Activated naive CD8-positive, alpha-beta T cell treated with anti-CD3 and anti-CD28 coated beads, Interleukin-2, amount 50 U/mL, for 24 hours (primary cell): Measurements from ENCODE around the gene TYROBP.
"Not testable (repeated sequence)": the region's sequence is repeated elsewhere in the genome, so short reads cannot be mapped to it uniquely, and the experiment has no call there.

Experiments used
- ATAC-seq: fragments of 150-1000 bp; cut with Tn5 transposase; one replicate; pipeline ENCODE4 v1.10.0; 2021
- DNase-seq: peaks from one replicate; pipeline ENCODE4 v3.0.0; 2021
- H3K27ac Mint-ChIP-seq: one replicate; pipeline ENCODE4 v1.8.0; 2021; ENCODE audit warnings: mild to moderate bottlenecking, mixed read lengths
- H3K27me3 Mint-ChIP-seq: one replicate; pipeline ENCODE4 v1.8.0; 2021; ENCODE audit warnings: mixed read lengths
- H3K36me3 Mint-ChIP-seq: one replicate; pipeline ENCODE4 v1.8.0; 2021; ENCODE audit warnings: low read depth, mixed read lengths
- H3K4me1 Mint-ChIP-seq: one replicate; pipeline ENCODE4 v1.8.0; 2021; ENCODE audit warnings: mixed read lengths
- H3K4me3 Mint-ChIP-seq: one replicate; pipeline ENCODE4 v1.8.0; 2021; ENCODE audit warnings: mild to moderate bottlenecking, moderate library complexity, mixed read lengths
- H3K9me3 Mint-ChIP-seq: one replicate; pipeline ENCODE4 v1.8.0; 2021; ENCODE audit warnings: mixed read lengths

TYROBP gene

DNA sequence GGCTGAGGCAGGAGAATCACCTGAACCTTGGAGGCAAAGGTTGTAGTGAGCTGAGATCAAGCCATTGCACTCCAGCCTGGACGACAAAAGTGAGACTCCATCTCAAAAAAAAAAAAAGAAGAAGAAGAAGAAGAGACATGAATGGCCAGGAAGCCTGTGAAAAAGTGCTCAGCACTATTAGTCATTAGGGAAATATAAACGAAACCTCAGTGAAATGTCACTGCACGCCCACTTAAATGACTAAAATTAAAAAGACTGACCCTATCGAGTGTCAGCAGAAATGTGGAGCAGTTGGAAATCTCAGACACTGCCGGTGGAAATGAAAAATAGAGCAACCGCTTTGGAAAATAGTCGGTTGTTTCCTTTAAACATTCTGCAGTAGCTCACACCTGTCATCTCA lies 5.5 kb upstream of the TYROBP start:
- no peaks in the 10 kb centered on the region for H3K9me3 Mint-ChIP-seq
- peak overlapping the region; percentile 26 for H3K4me3 Mint-ChIP-seq
- no peaks in the 10 kb centered on the region for H3K27me3 Mint-ChIP-seq
- peaks cover 44% of the 10 kb centered on the region for H3K4me1 Mint-ChIP-seq
- ATAC-seq: peak; percentile 56
- DNase-seq: no peak
- H3K27ac Mint-ChIP-seq: peak overlapping the region; percentile 80
- no peaks in the 10 kb centered on the region for H3K36me3 Mint-ChIP-seq

DNA sequence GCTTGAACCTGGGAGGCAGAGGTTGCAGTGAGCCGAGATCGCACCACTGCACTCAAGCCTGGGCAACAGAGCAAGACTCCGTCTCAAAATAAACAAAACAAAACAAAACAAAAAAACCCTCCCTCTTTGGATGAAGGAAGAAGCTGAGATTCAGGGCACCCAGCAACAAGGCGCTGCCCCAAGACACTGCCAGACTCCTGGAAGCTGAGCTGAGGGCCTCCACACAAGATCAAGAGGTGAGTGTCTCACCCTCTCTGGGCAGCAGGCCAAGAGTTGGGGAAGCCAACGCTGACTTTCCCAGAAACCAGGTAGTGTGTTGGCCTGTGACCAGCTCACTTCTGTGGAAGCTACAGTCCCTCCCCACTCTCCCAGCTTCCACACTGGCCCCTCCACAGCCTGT lies 3.7 kb upstream of the TYROBP start:
- peak; percentile 34 for DNase-seq
- Mint-ChIP-seq H3K27me3 (no peaks in the 10 kb centered on the region), H3K27ac (no peak overlapping the region), H3K36me3 (no peaks in the 10 kb centered on the region), H3K4me1 (peaks cover 48% of the 10 kb centered on the region), H3K4me3 (no peak overlapping the region), H3K9me3 (no peaks in the 10 kb centered on the region)
- no peak for ATAC-seq

DNA sequence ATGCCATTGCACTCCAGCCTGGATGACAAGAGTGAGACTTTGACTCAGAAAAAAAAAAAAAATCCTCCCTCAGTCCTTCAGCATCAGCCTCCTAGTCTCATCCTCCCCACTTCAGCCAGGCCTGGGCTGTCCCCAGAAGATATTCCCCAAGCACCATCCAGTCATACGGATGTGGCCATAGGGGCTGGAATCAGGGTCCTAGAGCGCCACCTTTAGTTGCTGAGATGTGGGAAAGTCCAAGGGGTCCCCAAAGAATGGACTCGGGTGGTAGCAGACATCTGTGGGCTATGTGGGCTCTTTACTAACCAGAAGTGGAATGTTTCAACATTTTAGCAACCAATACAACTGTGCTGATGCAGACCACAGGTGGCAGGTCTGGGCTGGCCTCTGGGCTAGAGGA lies 3.1 kb upstream of the TYROBP start:
- ATAC-seq (no peak), DNase-seq (no peak)
- Mint-ChIP-seq H3K4me3 (no peak overlapping the region), H3K36me3 (no peaks in the 10 kb centered on the region), H3K9me3 (no peaks in the 10 kb centered on the region), H3K4me1 (peaks cover 51% of the 10 kb centered on the region), H3K27ac (no peak overlapping the region), H3K27me3 (no peaks in the 10 kb centered on the region)

DNA sequence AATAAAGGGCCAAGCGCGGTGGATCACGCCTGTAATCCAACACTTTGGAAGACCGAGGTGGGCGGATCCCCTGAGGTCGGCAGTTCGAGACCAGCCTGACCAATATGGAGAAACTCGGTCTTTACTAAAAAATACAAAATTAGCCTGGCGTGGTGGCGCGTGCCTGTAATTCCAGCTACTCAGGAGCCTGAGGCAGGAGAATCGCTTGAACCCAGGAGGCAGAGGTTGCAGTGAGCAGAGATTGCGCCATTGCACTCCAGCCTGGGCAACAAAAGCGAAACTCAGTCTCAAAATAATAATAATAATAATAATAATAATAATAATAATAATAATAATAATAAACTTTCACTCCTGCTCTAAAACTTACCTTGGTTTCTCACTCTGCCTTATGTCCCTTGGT lies 2.3 kb upstream of the TYROBP start:
- H3K36me3 Mint-ChIP-seq, H3K4me3 Mint-ChIP-seq, ATAC-seq, H3K27me3 Mint-ChIP-seq, H3K9me3 Mint-ChIP-seq, H3K27ac Mint-ChIP-seq, DNase-seq: not testable (repeated sequence)
- peaks cover 53% of the 10 kb centered on the region for H3K4me1 Mint-ChIP-seq

DNA sequence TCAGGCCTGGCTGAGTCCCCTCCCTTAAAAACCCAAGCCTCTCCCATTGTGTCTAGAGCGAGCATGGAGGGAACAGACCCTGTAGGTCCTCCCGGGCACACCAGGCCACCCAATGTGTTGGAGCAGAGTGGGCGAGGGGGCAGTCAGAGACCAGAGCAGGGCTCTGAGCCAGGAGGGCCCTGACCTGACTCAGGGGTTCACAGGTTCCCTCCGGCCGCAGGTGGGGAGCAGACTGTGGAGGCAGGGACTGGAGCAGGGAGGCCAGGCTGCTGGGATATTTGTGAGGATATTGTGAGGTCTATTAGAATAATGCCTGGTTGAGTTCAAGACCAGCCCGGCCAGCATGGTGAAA lies 1.6 kb upstream of the TYROBP start:
- Mint-ChIP-seq H3K4me3 (no peak overlapping the region), H3K9me3 (no peaks in the 10 kb centered on the region), H3K36me3 (no peaks in the 10 kb centered on the region), H3K27ac (peak overlapping the region; percentile 69), H3K4me1 (peaks cover 55% of the 10 kb centered on the region), H3K27me3 (no peaks in the 10 kb centered on the region)
- ATAC-seq (no peak), DNase-seq (no peak)

DNA sequence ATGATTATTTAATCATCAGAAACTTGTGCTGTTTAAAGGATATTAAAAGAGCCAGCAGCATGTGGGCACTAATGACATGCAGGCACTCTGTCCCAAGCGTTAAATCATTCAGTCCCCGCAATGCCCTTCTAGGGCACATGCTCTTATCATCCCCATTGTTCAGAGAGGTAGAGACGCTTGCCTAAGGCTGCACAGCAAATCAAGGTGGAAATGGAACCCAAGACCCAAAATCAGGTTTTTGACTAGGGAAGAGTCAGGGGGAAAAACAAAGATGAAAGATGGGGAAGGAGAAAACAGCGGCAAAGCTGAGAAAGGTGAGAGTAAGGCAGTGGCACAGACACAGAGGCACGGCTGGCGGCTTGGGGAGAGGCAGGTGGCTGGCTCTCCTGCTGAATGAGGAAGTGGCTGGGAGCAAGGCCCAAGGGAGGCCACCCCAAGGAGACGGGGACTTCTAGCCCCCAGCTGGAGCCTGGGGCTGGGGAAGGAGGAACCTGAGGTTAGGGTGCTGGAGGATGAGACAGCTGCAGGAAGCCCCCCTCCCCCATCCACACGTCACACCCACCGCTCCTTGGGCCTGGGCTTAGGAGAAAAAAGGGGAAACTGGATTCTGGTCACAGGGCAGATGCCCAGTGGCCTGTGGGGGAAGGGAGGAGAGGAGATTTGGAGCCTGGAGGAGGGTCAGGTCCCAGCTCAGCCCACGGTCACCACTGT lies 1.0 kb upstream of the TYROBP start:
- Mint-ChIP-seq H3K27ac (peak overlapping the region; percentile 69), H3K36me3 (no peaks in the 10 kb centered on the region), H3K4me3 (peak overlapping the region; percentile 7)

GRCh38 chr19:35907377-35907745 lies 734 bp downstream of the TYROBP start:
- H3K4me3 Mint-ChIP-seq: peak overlapping the region; percentile 36

More for the DNA sequence above, 1.0 kb upstream of the TYROBP start:
- Mint-ChIP-seq H3K9me3 (no peaks in the 10 kb centered on the region), H3K27me3 (no peaks in the 10 kb centered on the region), H3K4me1 (peaks cover 57% of the 10 kb centered on the region)
- peak; percentile 52 for DNase-seq
- peak; percentile 37 for ATAC-seq

GRCh38 chr19:35905178-35905727 lies 2.8 kb downstream of the TYROBP start:
- H3K36me3 Mint-ChIP-seq: peaks cover 4% of the 10 kb centered on the region
- peaks cover 67% of the 10 kb centered on the region for H3K4me1 Mint-ChIP-seq
- no peak overlapping the region for H3K4me3 Mint-ChIP-seq
- H3K9me3 Mint-ChIP-seq: no peaks in the 10 kb centered on the region
- peak overlapping the region; percentile 64 for H3K27ac Mint-ChIP-seq
- DNase-seq: no peak
- H3K27me3 Mint-ChIP-seq: no peaks in the 10 kb centered on the region
- no peak for ATAC-seq

More at GRCh38 chr19:35907377-35907745, 734 bp downstream of the TYROBP start:
- H3K27ac Mint-ChIP-seq: no peak overlapping the region
- no peak for DNase-seq
- H3K27me3 Mint-ChIP-seq: no peaks in the 10 kb centered on the region
- H3K4me1 Mint-ChIP-seq: peaks cover 62% of the 10 kb centered on the region
- peaks cover 4% of the 10 kb centered on the region for H3K36me3 Mint-ChIP-seq
- H3K9me3 Mint-ChIP-seq: no peaks in the 10 kb centered on the region
- ATAC-seq: no peak

DNA sequence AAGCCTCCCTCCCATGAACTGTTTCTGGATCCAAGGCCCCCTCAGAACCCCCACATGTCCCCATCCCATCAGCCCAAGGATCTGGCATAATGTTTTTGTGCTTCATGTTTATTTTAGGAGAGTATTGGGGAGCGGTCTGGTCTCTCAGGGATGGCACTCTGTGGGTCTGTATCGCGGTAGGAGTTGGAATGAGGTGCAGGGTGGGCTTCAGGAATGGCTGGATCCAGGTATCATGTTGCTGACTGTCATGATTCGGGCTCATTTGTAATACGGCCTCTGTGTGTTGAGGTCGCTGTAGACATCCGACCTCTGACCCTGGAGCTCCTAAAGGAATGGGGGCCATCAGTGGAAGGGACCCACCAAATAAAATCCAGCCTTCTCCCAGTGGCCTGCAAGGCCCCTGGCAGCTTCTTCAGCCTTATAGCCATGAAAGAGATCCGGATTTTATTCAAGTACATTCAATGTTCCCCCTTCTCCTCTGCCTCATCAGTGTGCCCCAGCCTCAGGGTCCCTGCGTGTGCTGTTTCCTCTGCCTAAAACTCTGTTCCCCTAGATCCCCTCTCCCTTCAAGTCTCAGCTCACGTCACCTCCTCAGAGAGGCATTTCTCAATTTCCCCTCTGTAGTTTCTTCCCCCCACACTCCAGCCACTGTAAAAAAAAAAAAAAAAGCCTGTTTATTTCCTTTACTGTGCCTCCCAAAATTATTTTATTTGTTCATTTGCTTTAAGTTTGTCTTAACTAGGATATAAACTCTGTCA lies 3.6 kb downstream of the TYROBP start:
- peak overlapping the region; percentile 64 for H3K27ac Mint-ChIP-seq
- H3K4me1 Mint-ChIP-seq: peaks cover 64% of the 10 kb centered on the region
- peaks cover 5% of the 10 kb centered on the region for H3K36me3 Mint-ChIP-seq
- H3K27me3 Mint-ChIP-seq: no peaks in the 10 kb centered on the region
- no peaks in the 10 kb centered on the region for H3K9me3 Mint-ChIP-seq
- no peak for DNase-seq
- no peak for ATAC-seq
- H3K4me3 Mint-ChIP-seq: peak overlapping the region; percentile 9

DNA sequence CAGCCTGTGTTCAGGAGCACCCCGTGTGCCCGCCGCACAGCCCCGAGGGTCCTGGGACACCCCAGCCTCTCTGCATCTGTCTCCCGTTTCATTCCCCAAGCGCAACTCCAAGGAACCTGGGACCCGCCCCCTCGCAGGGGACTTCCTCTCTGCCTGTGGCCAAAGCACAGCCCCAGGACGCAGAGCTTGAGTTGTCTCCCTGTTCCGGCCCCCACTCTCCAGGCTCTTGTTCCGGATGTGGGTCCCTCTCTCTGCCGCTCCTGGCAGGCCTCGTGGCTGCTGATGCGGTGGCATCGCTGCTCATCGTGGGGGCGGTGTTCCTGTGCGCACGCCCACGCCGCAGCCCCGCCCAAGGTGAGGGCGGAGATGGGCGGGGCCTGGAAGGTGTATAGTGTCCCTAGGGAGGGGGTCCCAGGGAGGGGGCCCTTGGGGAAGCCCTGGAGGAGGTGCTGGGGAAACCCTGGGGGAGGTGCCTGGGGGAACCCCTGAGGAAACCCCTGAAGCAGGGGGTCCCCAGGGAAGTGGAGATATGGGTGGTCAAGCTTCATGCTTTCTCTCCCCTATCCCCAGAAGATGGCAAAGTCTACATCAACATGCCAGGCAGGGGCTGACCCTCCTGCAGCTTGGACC lies 4.4 kb downstream of the TYROBP start:
- Mint-ChIP-seq H3K4me1 (peaks cover 60% of the 10 kb centered on the region), H3K4me3 (peak overlapping the region; percentile 81), H3K36me3 (peaks cover 11% of the 10 kb centered on the region), H3K27ac (peak overlapping the region; percentile 86), H3K27me3 (no peaks in the 10 kb centered on the region), H3K9me3 (no peaks in the 10 kb centered on the region)
- DNase-seq (peak; percentile 88), ATAC-seq (peak; percentile 44)

- ATAC-seq (no peak), DNase-seq (no peak)
- Mint-ChIP-seq H3K27me3 (no peaks in the 10 kb centered on the region), H3K4me1 (peaks cover 60% of the 10 kb centered on the region), H3K27ac (peak overlapping the region; percentile 86), H3K4me3 (peak overlapping the region; percentile 81), H3K36me3 (peaks cover 16% of the 10 kb centered on the region), H3K9me3 (no peaks in the 10 kb centered on the region)
Observed at GRCh38 chr19:35902870-35903475, 5.1 kb downstream of the TYROBP start.

GRCh38 chr19:35901854-35902661 lies 6.0 kb downstream of the TYROBP start, which contains the start of gene HCST:
TSS of gene HCST (plus strand) at chr19:35902529. CDS start at chr19:35902594, 65 bp downstream.
- peaks cover 66% of the 10 kb centered on the region for H3K4me1 Mint-ChIP-seq
- H3K4me3 Mint-ChIP-seq: peak within 1 kb of the TSS; percentile 81
- H3K9me3 Mint-ChIP-seq: no peaks in the 10 kb centered on the region
- peak; percentile 51 for DNase-seq
- ATAC-seq: peak; percentile 12
- H3K27me3 Mint-ChIP-seq: no peaks in the 10 kb centered on the region
- H3K36me3 Mint-ChIP-seq: peaks cover 25% of the 10 kb centered on the region
- H3K27ac Mint-ChIP-seq: peak within 1 kb of the TSS; percentile 96

DNA sequence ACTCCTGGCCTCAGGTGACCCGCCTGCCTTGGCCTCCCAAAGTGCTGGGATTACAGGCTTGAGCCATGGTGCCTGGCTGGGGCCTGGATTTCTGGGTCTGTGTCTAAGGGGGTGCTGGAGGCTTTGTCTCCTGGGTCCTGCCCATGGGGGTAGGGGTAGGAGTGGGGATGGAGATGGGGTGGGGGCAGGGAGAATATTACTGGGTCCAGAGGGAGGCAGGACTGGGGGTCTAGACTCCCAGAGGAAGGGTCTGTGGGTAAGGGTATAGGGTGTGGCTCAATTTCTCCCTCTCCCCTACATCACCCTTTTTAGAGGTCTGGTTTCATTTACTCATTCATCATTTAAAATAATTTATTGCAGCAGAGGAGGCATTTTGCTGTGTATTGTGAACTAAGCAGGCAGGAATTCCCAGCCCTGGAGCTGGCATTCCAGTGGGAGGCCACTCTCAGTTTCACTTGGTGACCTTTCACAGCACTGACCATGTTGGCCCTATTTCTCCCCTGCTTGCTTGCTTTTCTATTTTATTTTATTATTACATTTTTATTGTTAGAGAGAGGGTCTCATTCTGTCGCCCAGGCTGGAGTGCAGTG lies 6.9 kb downstream of the TYROBP start:
- no peaks in the 10 kb centered on the region for H3K9me3 Mint-ChIP-seq
- DNase-seq: no peak
- peak overlapping the region; percentile 96 for H3K27ac Mint-ChIP-seq
- ATAC-seq: no peak
- H3K4me1 Mint-ChIP-seq: peaks cover 64% of the 10 kb centered on the region
- peak overlapping the region; percentile 81 for H3K4me3 Mint-ChIP-seq
- peaks cover 31% of the 10 kb centered on the region for H3K36me3 Mint-ChIP-seq
- H3K27me3 Mint-ChIP-seq: no peaks in the 10 kb centered on the region
